Subcutaneous abdominal adipose tissue (tissue), 5 donors: ENCODE results near the gene GDF2.

ENCODE experiments used
- H3K27ac ChIP-seq: one replicate; pipeline ENCODE4 v1.7.0; 2013; ENCODE audit warnings: low read depth, mild to moderate bottlenecking, inconsistent platforms, low read length, moderate library complexity
- H3K27me3 ChIP-seq, 5 donors: one replicate each; pipeline ENCODE4 v1.7.0; 2013; ENCODE audit warnings: low read length in 5 of 5, inconsistent platforms in 1 of 5; ENCODE audit not compliant: control insufficient read depth in 5 of 5, insufficient read depth in 4 of 5
- H3K36me3 ChIP-seq, 5 donors: one replicate each; pipeline ENCODE4 v1.7.0; 2013; ENCODE audit warnings: low read length in 5 of 5; ENCODE audit not compliant: control insufficient read depth in 5 of 5, insufficient read depth in 5 of 5
- H3K4me1 ChIP-seq, 5 donors: one replicate each; pipeline ENCODE4 v1.7.0; 2013; ENCODE audit warnings: low read length in 5 of 5, mild to moderate bottlenecking in 3 of 5, moderate library complexity in 1 of 5; ENCODE audit not compliant: control insufficient read depth in 5 of 5, insufficient read depth in 5 of 5
- H3K4me3 ChIP-seq, 5 donors: one replicate each; pipeline ENCODE4 v1.7.0; 2013; ENCODE audit warnings: low read length in 5 of 5, low read depth in 1 of 5
- H3K9ac ChIP-seq, 5 donors: one replicate each; pipeline ENCODE4 v1.7.0; 2013; ENCODE audit warnings: low read length in 5 of 5, mild to moderate bottlenecking in 4 of 5, moderate library complexity in 3 of 5
- H3K9me3 ChIP-seq, 5 donors: one replicate each; pipeline ENCODE4 v1.7.0; 2013; ENCODE audit warnings: low read length in 5 of 5; ENCODE audit not compliant: control insufficient read depth in 5 of 5
- donor health status: healthy.
- donor health status: healthy.
- donor health status: healthy.
- donor health status: healthy.
- donor health status: healthy.

GDF2 gene

DNA sequence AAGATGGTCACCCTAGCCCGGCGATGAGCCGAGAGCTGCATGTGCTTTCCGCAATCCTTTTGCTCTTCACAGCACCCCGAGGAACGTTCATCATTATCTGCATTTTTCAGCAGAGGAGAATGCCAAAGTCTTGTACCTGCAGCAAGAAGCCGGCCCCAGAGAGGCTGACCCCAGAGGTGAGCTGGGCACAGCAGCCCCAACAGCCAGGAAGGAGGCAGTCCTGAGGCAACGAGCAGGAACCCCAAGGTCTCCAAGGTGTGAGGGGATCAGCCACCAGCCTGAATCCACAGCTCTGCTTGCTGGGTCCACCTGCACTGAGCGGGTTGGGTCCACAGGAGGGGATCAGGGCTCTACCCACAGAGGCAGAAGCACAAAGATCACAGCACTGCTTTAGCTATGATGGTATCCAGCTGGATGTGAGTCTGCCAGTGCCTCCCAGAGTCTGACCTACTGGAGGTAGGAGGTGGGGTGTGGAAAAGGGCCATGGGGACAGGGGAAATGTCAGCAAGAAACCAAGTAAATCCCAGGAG lies 39.1 kb upstream of the GDF2 start:
- H3K27me3 ChIP-seq = peaks cover 0 to 6% (median 0%) of the 10 kb centered on the region in 5 donors
- no peak overlapping the region for H3K9ac ChIP-seq
- H3K4me3 ChIP-seq = no peak overlapping the region
- H3K4me1 ChIP-seq = peaks cover 0 to 19% (median 14%) of the 10 kb centered on the region in 5 donors
- no peak overlapping the region for H3K27ac ChIP-seq
- H3K9me3 ChIP-seq = no peaks in the 10 kb centered on the region
- no peaks in the 10 kb centered on the region for H3K36me3 ChIP-seq

DNA sequence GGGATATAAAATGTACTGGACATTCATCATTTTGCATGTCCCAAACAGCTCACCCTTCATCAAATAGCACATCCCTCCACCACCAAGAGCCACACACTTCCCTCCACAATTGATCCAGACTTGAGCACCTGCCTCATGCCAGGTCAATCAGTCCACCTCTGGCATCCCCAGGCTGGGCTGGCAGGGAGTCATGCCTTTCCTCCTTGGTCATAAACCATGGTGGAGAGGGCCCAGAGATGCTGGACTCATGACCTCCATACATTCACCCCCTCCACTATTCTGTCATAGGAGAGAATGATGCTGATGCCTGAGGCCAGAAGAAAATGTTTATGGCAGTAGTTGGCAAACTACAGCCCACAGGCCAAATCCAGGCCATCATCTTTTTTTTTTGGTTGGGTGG lies 38.4 kb upstream of the GDF2 start:
- Histone ChIP-seq H3K4me3 (no peak overlapping the region), H3K36me3 (no peaks in the 10 kb centered on the region), H3K27ac (no peak overlapping the region), H3K9ac (no peak overlapping the region), H3K4me1 (peaks cover 0 to 19% (median 14%) of the 10 kb centered on the region in 5 donors), H3K27me3 (peaks cover 0 to 6% (median 0%) of the 10 kb centered on the region in 5 donors), H3K9me3 (no peaks in the 10 kb centered on the region)

DNA sequence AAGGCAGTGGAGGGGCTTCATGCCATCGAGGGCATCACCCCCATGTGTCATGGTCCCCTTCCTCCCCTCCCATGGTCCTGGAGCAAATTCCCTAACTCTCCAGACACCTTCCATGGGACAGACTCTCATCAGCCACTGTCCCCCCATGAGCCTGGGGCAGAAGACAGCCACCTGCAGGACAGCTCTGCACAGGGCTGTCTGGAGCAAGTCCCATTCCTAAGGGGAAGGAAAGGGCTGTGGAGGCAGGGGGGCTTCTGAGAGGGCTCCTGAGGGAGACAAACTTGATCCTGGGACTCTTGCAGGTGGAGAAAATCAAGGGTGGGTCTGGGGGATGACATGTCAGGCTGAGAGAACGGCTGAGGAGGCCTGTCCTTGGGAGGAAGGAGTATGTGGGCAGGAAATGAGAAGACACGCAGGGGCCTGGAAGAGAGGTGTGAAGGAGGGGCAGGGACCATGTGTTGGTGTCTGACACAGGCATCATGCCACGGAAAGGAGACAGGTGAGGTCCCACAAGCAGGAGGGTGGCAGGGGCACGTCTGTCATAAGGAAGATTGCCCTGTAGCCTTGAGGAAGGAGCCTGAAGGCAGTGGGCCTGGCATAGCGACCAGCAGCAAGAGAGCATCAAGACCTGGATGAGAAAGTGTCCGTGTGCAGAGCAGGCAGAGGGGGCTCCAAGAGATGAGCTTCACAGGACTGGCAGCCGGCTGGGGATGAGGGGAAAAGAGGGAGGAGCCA lies 36.7 kb upstream of the GDF2 start:
- Histone ChIP-seq H3K4me1 (peaks cover 0 to 19% (median 14%) of the 10 kb centered on the region in 5 donors), H3K9ac (no peak overlapping the region), H3K27ac (no peak overlapping the region), H3K36me3 (no peaks in the 10 kb centered on the region), H3K27me3 (peaks cover 0 to 9% (median 0%) of the 10 kb centered on the region in 5 donors), H3K9me3 (no peaks in the 10 kb centered on the region), H3K4me3 (no peak overlapping the region)

DNA sequence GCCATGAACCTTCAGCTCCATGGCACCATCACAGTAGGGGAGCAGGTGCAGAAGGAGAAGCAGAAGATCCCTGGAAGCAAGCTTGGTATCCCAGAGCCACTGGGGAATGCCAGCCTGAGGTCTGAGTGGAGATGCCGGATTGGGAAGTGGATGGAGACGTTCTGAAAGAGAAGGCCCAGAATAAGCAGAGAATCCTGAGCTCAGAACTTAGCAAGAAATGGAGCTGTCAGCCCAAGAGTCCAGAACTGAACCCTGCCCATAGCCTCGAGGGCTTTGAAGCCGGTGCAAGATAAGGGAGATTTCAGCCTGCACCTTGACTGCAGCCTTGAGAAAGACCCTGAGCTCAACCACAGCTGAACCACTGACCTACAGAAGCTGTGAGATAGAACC lies 36.1 kb upstream of the GDF2 start:
- Histone ChIP-seq H3K27me3 (peaks cover 0 to 9% (median 0%) of the 10 kb centered on the region in 5 donors), H3K4me1 (peaks cover 0 to 19% (median 14%) of the 10 kb centered on the region in 5 donors), H3K9me3 (no peaks in the 10 kb centered on the region), H3K4me3 (no peak overlapping the region), H3K36me3 (no peaks in the 10 kb centered on the region), H3K27ac (no peak overlapping the region), H3K9ac (no peak overlapping the region)

DNA sequence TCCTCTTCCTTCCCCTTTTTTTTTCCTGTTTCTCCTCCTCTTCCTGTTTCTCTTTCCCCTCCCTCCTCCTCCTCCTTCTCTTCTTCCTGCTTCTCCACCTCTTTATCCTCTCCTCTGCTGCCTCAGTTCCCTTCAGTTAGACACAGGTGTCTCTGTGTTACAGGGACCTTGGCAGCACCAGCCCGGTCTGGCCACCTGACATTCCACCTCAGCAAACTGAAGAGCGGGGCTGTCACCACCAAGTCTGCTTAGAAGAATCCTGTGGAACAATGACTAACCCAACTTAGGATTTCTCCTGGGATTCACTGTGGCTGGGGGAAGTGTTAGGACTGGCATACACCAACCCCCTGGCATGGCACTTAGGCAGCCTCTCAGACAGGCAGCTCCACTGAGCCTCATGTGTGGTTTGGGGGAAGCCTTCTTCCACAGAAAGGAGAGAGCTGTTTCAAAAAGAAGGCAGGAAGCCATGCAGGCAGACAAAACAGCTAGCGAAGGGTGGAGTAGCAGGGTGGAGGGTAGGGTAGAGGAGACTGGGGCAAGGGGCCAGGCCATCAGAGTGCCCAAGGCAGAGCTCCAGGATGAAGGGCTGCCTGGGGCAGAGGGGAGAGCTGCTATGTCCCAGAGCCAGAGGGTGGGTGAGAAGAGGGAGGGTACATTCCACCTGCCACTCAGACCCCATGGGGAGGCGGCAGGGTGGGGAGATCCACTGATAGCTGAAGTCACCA lies 35.5 kb upstream of the GDF2 start:
- Histone ChIP-seq H3K9ac (no peak overlapping the region), H3K4me3 (peak overlapping the region in 1 of 5 donors; percentile 12), H3K27me3 (peaks cover 0 to 9% (median 0%) of the 10 kb centered on the region in 5 donors), H3K9me3 (no peaks in the 10 kb centered on the region), H3K27ac (no peak overlapping the region), H3K4me1 (peaks cover 0 to 19% (median 14%) of the 10 kb centered on the region in 5 donors), H3K36me3 (no peaks in the 10 kb centered on the region)

DNA sequence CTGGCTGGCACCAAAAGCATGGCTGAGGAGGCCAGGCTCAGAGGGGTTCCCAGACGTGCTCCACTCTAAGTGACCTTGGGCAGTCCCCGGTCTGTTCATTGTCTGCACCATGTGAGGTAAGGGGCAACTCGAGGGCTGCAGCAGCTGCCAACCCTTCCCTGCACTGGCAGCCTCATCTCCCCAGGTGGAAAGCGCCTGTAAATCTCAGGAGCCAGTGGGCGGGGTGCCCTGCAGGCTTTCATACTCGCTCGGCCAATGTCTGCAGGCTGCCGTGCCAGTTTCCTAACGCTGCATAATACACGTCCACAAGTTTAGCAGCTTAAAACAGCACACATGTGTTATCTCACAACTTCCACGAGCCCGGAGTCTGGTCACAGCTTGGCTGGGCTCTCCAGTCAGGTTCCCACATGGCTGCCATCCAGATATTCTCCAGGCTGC lies 34.9 kb upstream of the GDF2 start:
- no peak overlapping the region for H3K9ac ChIP-seq
- peaks cover 0 to 19% (median 14%) of the 10 kb centered on the region in 5 donors for H3K4me1 ChIP-seq
- no peak overlapping the region for H3K4me3 ChIP-seq
- H3K27ac ChIP-seq = no peak overlapping the region
- no peaks in the 10 kb centered on the region for H3K36me3 ChIP-seq
- no peaks in the 10 kb centered on the region for H3K9me3 ChIP-seq
- peaks cover 0 to 4% (median 0%) of the 10 kb centered on the region in 5 donors for H3K27me3 ChIP-seq

DNA sequence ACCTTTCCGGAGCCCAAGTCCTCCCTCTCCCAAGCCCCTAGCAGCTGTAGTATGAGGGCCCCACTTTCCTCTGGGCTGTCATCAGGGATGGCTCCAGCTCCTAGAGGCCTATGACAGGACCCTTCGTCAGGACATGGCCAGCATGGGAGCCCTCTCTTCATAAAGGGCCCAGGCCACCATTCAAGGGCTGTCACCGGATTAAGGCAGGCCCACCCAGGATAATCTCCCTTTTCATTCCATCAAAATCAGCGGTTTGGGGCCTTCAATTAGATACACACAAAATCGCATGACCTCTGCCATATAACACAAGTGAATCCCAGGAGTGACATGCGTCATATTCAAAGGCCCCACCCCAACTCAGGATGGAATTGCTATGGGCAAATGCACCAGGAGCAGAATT lies 34.4 kb upstream of the GDF2 start:
- Histone ChIP-seq H3K36me3 (no peaks in the 10 kb centered on the region), H3K4me3 (no peak overlapping the region), H3K9me3 (no peaks in the 10 kb centered on the region), H3K4me1 (peaks cover 0 to 19% (median 14%) of the 10 kb centered on the region in 5 donors), H3K9ac (no peak overlapping the region), H3K27me3 (peaks cover 0 to 3% (median 0%) of the 10 kb centered on the region in 5 donors), H3K27ac (no peak overlapping the region)

DNA sequence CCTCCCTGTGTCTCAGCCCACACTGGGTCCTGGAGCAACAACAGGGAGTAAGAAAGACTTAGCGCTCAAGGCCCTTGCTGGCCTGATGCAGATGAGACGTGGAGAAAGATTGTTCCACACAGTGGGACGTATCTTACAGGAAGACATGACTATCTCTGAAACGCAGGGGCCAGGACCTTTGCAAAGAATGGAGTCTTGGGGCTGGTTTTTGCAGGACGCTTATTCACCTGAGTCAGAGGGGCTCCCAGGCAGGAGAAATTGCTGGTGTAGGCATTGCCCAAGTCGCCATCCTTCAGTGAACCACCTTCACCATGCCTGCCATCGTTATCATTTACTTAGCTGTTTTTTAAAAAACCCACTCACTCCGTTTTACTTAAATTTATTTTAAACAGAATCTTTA lies 34.0 kb upstream of the GDF2 start:
- Histone ChIP-seq H3K4me1 (peaks cover 0 to 19% (median 14%) of the 10 kb centered on the region in 5 donors), H3K4me3 (no peak overlapping the region), H3K9me3 (no peaks in the 10 kb centered on the region), H3K9ac (no peak overlapping the region), H3K36me3 (no peaks in the 10 kb centered on the region), H3K27ac (no peak overlapping the region), H3K27me3 (peaks cover 0 to 3% (median 0%) of the 10 kb centered on the region in 5 donors)

DNA sequence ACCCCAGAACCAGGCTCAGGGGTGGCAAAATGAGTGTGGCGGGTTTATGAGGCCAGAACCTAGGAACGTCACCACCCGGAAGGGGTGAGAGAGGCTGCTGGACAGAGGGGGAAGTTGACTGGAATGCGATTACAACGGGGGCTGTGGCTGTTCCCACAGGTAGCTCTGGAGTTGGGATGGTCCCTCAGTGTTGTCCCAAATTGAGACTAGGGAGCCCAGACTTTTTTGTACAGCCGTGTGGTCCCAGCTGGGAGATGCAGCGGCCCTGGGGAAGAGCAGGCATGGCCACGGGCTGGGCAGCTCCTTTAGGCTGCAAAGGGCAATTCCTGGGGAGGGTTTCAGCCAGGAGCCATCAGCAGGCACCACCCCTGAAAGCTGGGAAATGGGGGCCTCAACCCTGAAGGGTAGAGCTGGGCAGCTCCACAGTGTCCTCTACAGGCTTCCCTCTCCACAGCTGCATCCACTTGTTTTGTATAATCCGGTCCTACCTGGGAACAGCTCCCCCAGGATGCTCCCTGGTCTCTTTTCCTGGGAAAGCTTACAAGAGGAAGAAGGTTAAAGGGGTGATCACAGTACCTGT lies 33.2 kb upstream of the GDF2 start:
- H3K9me3 ChIP-seq = no peaks in the 10 kb centered on the region
- no peak overlapping the region for H3K4me3 ChIP-seq
- no peak overlapping the region for H3K9ac ChIP-seq
- H3K36me3 ChIP-seq = no peaks in the 10 kb centered on the region
- H3K27ac ChIP-seq = no peak overlapping the region
- peaks cover 0 to 19% (median 14%) of the 10 kb centered on the region in 5 donors for H3K4me1 ChIP-seq
- peaks cover 0 to 4% (median 2%) of the 10 kb centered on the region in 5 donors for H3K27me3 ChIP-seq
